Lower leg skin (tissue), 4 donors: ENCODE measurements around the gene TDRD7. TPM values are rescaled to one million over a fixed set of nuclear protein-coding genes. Genes with fewer than 3 reads are reported as not detected.
"Not testable (repeated sequence)": the region's sequence is repeated elsewhere in the genome, so short reads cannot be mapped to it uniquely, and the experiment has no call there.

Experiments
- DNase-seq, 2 donors: peaks; one replicate each; pipeline ENCODE4 v3.0.0-alpha.2; 2019; ENCODE audit warnings: low spot score in 2 of 2
- H3K4me3 ChIP-seq: fragments of 200-600 bp; sonication (generic); 2 replicates; pipeline ENCODE4 v1.5.1; 2017; ENCODE audit warnings: mild to moderate bottlenecking, low read depth; ENCODE audit not compliant: poor library complexity, severe bottlenecking
- CTCF ChIP-seq, 3 donors: fragments of 450-650 bp; IDR thresholded peaks; one replicate each; pipeline ENCODE4 v1.5.1; 2016; ENCODE audit warnings: antibody characterized with exemption in 3 of 3, mild to moderate bottlenecking in 3 of 3, moderate library complexity in 2 of 3
- POLR2A ChIP-seq, 2 donors: fragments of 450-650 bp; IDR thresholded peaks; one replicate each; pipeline ENCODE4 v1.6.1; 2016 to 2017; ENCODE audit warnings: antibody characterized with exemption in 2 of 2, mild to moderate bottlenecking in 1 of 2, moderate library complexity in 1 of 2
- WGBS, 2 donors: methylation state at CpG; one replicate each; pipeline ENCODE4 v1.1.5; 2018; 5-methylcytosine and 5-hydroxymethylcytosine counted together
- intact Hi-C: fragments of 100-400 bp; cut with DNase I; formaldehyde crosslinking; loops from one replicate; pipeline ENCODE4 v1.15.0; 2023; ENCODE audit warnings: low total_unique reads
- total RNA-seq, 4 donors: library from RNA; depleted of rRNA; stranded (reverse); fragments of >200 nt; gene quantifications; one replicate each; pipeline ENCODE4 v1.1.0, GENCODE V29; 2016

Gene TDRD7
- total RNA-seq, 4 donors from 2014 or later, result 3.6 to 8.2 (median 6.4) TPM

GRCh38 chr9:97487861-97488260, 76.0 kb downstream of the TDRD7 start:
- TF ChIP-seq CTCF (IDR thresholded peaks at IDR 0.05) (no peak), POLR2A (IDR thresholded peaks at IDR 0.05) (no peak)
- no peak overlapping the region for H3K4me3 ChIP-seq
- no peak for DNase-seq
- WGBS, 2 donors, result 87% methylated on average over 1 of the region's 1 CpG
- intact Hi-C loops, result no loop called here

GRCh38 chr9:97491216-97491999, 79.5 kb downstream of the TDRD7 start:
- 90 to 97% methylated on average over 1 of the region's 1 CpG for WGBS, 2 donors
- DNase-seq, result no peak
- TF ChIP-seq CTCF (IDR thresholded peaks at IDR 0.05) (no peak), POLR2A (IDR thresholded peaks at IDR 0.05) (no peak)
- H3K4me3 ChIP-seq, result no peak overlapping the region
- intact Hi-C loops, result no loop called here

GRCh38 chr9:97497558-97498375, 85.9 kb downstream of the TDRD7 start:
- H3K4me3 ChIP-seq, DNase-seq, intact Hi-C loops: not testable (repeated sequence)
- 97 to 100% methylated on average over 9 to 12 of the region's 36 CpGs for WGBS, 2 donors

GRCh38 chr9:97498846-97499245, 87.0 kb downstream of the TDRD7 start:
- intact Hi-C loops, H3K4me3 ChIP-seq, DNase-seq: not testable (repeated sequence)
- WGBS, 2 donors, result 73 to 86% methylated on average over 5 of the region's 5 CpGs

- no peak for TF ChIP-seq CTCF (IDR thresholded peaks at IDR 0.05)
- no peak for TF ChIP-seq POLR2A (IDR thresholded peaks at IDR 0.05)
- WGBS, 2 donors, result 38 to 42% methylated on average over 5 of the region's 5 CpGs
- no peak for DNase-seq
- intact Hi-C loops, result no loop called here
- H3K4me3 ChIP-seq, result no peak overlapping the region
Observed at GRCh38 chr9:97500263-97500662, 88.4 kb downstream of the TDRD7 start.

GRCh38 chr9:97500765-97501176, 88.9 kb downstream of the TDRD7 start:
- no peak for DNase-seq
- H3K4me3 ChIP-seq, result no peak overlapping the region
- WGBS, 2 donors, result 13 to 16% methylated on average over 6 of the region's 6 CpGs
- intact Hi-C loops, result no loop called here
- no peak for TF ChIP-seq CTCF (IDR thresholded peaks at IDR 0.05)
- TF ChIP-seq POLR2A (IDR thresholded peaks at IDR 0.05), result no peak
